GM23338 (cell line): ENCODE results near the gene FCN3. TPM values are rescaled to one million over a fixed set of nuclear protein-coding genes. Genes with fewer than 3 reads are reported as not detected.

ENCODE experiments used
- ATAC-seq: fragments of 200-7000 bp; cut with Tn5 transposase; 3 replicates; pipeline ENCODE4 v1.9.1; 2020
- DNase-seq: peaks from one replicate; pipeline ENCODE4 v3.0.0-alpha.2; 2015; ENCODE audit warnings: low spot score
- H2AFZ ChIP-seq: fragments of 200-600 bp; sonication (generic); 2 replicates; pipeline ENCODE4 v1.8.0; 2016; ENCODE audit warnings: antibody characterized with exemption, mild to moderate bottlenecking, moderate library complexity
- H3F3A ChIP-seq: fragments of 200-600 bp; sonication (generic); replicated peaks from 2 replicates; pipeline ENCODE4 v1.8.0; 2017; ENCODE audit warnings: antibody characterized with exemption, mixed run types, low read depth
- H3K27ac ChIP-seq: fragments of 200-600 bp; sonication (generic); 2 replicates; pipeline ENCODE4 v1.6.1; 2016; ENCODE audit warnings: low read depth
- H3K27me3 ChIP-seq: fragments of 200-600 bp; sonication (generic); 2 replicates; pipeline ENCODE4 v1.8.0; 2016; ENCODE audit warnings: mild to moderate bottlenecking, mixed run types, moderate library complexity; ENCODE audit not compliant: insufficient read depth
- H3K36me3 ChIP-seq: fragments of 200-600 bp; sonication (generic); 2 replicates; pipeline ENCODE4 v1.8.0; 2016; ENCODE audit warnings: mild to moderate bottlenecking; ENCODE audit not compliant: insufficient read depth
- H3K4me1 ChIP-seq: fragments of 200-600 bp; sonication (generic); 2 replicates; pipeline ENCODE4 v1.8.0; 2016; ENCODE audit warnings: mild to moderate bottlenecking, moderate library complexity; ENCODE audit not compliant: insufficient read depth
- H3K4me2 ChIP-seq: fragments of 200-600 bp; sonication (generic); 2 replicates; pipeline ENCODE4 v1.7.1; 2017; ENCODE audit warnings: mixed run types
- H3K4me3 ChIP-seq: fragments of 200-600 bp; sonication (generic); 2 replicates; pipeline ENCODE4 v1.6.1; 2016; ENCODE audit warnings: mixed run types
- H3K79me2 ChIP-seq: fragments of 200-600 bp; sonication (generic); replicated peaks from 2 replicates; pipeline ENCODE4 v1.8.0; 2017; ENCODE audit warnings: mild to moderate bottlenecking; ENCODE audit not compliant: insufficient read depth
- H3K9me2 ChIP-seq: fragments of 200-600 bp; sonication (generic); 2 replicates; pipeline ENCODE4 v1.8.0; 2017; ENCODE audit not compliant: insufficient read depth
- H4K20me1 ChIP-seq: fragments of 200-600 bp; sonication (generic); replicated peaks from 2 replicates; pipeline ENCODE4 v1.8.0; 2017; ENCODE audit warnings: mild to moderate bottlenecking; ENCODE audit not compliant: insufficient read depth
- H3K27ac Mint-ChIP-seq: 2 replicates; pipeline ENCODE4 v1.8.0; 2020; ENCODE audit warnings: inconsistent platforms, mild to moderate bottlenecking, moderate library complexity, mixed read lengths
- H3K27me3 Mint-ChIP-seq: 3 replicates; pipeline ENCODE4 v1.8.0; 2022; ENCODE audit warnings: low read depth, mild to moderate bottlenecking, moderate library complexity, mixed read lengths, inconsistent platforms; ENCODE audit not compliant: insufficient read depth, poor library complexity
- H3K36me3 Mint-ChIP-seq: 3 replicates; pipeline ENCODE4 v1.8.0; 2021; ENCODE audit warnings: low read depth, mild to moderate bottlenecking, inconsistent platforms, moderate library complexity, mixed read lengths
- H3K4me1 Mint-ChIP-seq: 3 replicates; pipeline ENCODE4 v1.8.0; 2020; ENCODE audit warnings: mild to moderate bottlenecking, inconsistent platforms, mixed read lengths
- H3K4me3 Mint-ChIP-seq: 3 replicates; pipeline ENCODE4 v1.8.0; 2021; ENCODE audit warnings: moderate library complexity, mild to moderate bottlenecking, inconsistent platforms, mixed read lengths
- H3K9me3 Mint-ChIP-seq: 3 replicates; pipeline ENCODE4 v1.8.0; 2020; ENCODE audit warnings: moderate library complexity, mild to moderate bottlenecking, inconsistent platforms, mixed read lengths
- CREB1 ChIP-seq: fragments of 250-450 bp; sonication (Bioruptor Pico); IDR thresholded peaks from 2 replicates; pipeline ENCODE4 v1.5.0; 2020; ENCODE audit warnings: low read depth, mild to moderate bottlenecking, moderate library complexity
- CTCF ChIP-seq, 2 experiments: fragments of 200-600 bp in 1 of 2; sonication (generic) in 1 of 2; conservative IDR thresholded peaks; 2 replicates each; pipeline versions ENCODE4 v1.5.1 to v1.6.1; 2016 to 2017; ENCODE audit warnings: antibody characterized with exemption in 2 of 2, low read depth in 2 of 2, mild to moderate bottlenecking in 2 of 2, moderate library complexity in 1 of 2
- ETS1 ChIP-seq: IDR thresholded peaks from 2 replicates; pipeline ENCODE4 v1.6.1; 2016; ENCODE audit warnings: antibody characterized with exemption
- EZH2 ChIP-seq: fragments of 200-600 bp; sonication (generic); IDR thresholded peaks from one replicate; pipeline ENCODE4 v1.8.0; 2017; ENCODE audit warnings: antibody characterized with exemption, mild to moderate bottlenecking, low read depth; ENCODE audit not compliant: unreplicated experiment
- EZH2phosphoT487 ChIP-seq: fragments of 200-600 bp; sonication (generic); IDR thresholded peaks from one replicate; pipeline ENCODE4 v1.8.1; 2018; ENCODE audit warnings: antibody characterized with exemption; ENCODE audit not compliant: unreplicated experiment
- JUNB ChIP-seq: IDR thresholded peaks from one replicate; pipeline ENCODE4 v1.6.1; 2016; ENCODE audit warnings: antibody characterized with exemption; ENCODE audit not compliant: unreplicated experiment
- NANOG ChIP-seq: IDR thresholded peaks from 2 replicates; pipeline ENCODE4 v1.6.1; 2016; ENCODE audit warnings: antibody characterized with exemption, borderline replicate concordance
- POLR2AphosphoS5 ChIP-seq: IDR thresholded peaks from 2 replicates; pipeline ENCODE4 v1.6.1; 2016; ENCODE audit warnings: antibody characterized with exemption, low read depth
- REST ChIP-seq: IDR thresholded peaks from one replicate; pipeline ENCODE4 v1.6.1; 2018; ENCODE audit warnings: antibody characterized with exemption; ENCODE audit not compliant: unreplicated experiment
- STAT1 ChIP-seq: IDR thresholded peaks from one replicate; pipeline ENCODE4 v1.6.1; 2016; ENCODE audit warnings: antibody characterized with exemption; ENCODE audit not compliant: unreplicated experiment
- ZNF114 ChIP-seq: fragments of 250-450 bp; sonication (Bioruptor Pico); IDR thresholded peaks from 2 replicates; pipeline ENCODE4 v1.5.0; 2020; ENCODE audit warnings: mild to moderate bottlenecking, moderate library complexity
- ZNF331 ChIP-seq: fragments of 250-450 bp; sonication (Bioruptor Pico); IDR thresholded peaks from 2 replicates; pipeline ENCODE4 v1.5.0; 2020; ENCODE audit warnings: low read depth, mild to moderate bottlenecking, moderate library complexity
- ZNF462 ChIP-seq: fragments of 250-450 bp; sonication (Bioruptor Pico); IDR thresholded peaks from 2 replicates; pipeline ENCODE4 v1.5.0; 2020; ENCODE audit warnings: mild to moderate bottlenecking, moderate library complexity
- polyA plus RNA-seq: library from polyadenylated mRNA; unstranded; fragments of >200 nt; fragmentation: Nextera tagmentation; extraction: Ambion mirVana; gene quantifications from 2 replicates; pipeline ENCODE4 v1.2.1, GENCODE V29; 2016
- total RNA-seq: library from RNA; depleted of rRNA; stranded (reverse); fragments of >200 nt; shearing (Covaris generic); gene quantifications from 2 replicates; pipeline ENCODE4 v1.2.3, GENCODE V29; 2014

Gene FCN3
- total and polyA plus RNA-seq, 2 experiments from 2014 or later = 0.49 TPM; not detected in 1

- peaks cover 11% of the 10 kb centered on the region; the same call in 1 of the 2 replicates for H3F3A ChIP-seq
- H3K4me3 ChIP-seq = no peak overlapping the region
- Mint-ChIP-seq H3K27ac (peak overlapping the region; percentile 75; the same call in 1 of the 2 replicates), H3K9me3 (no peaks in the 10 kb centered on the region), H3K4me1 (peaks cover 45% of the 10 kb centered on the region), H3K27me3 (peaks cover 27% of the 10 kb centered on the region), H3K4me3 (no peak overlapping the region), H3K36me3 (peaks cover 5% of the 10 kb centered on the region; the same call in 1 of the 3 replicates)
- H2AFZ ChIP-seq = no peak overlapping the region
- H3K27me3 ChIP-seq = no peaks in the 10 kb centered on the region
- DNase-seq (peak; percentile 72), ATAC-seq (peak; percentile 6)
- H3K9me2 ChIP-seq = no peaks in the 10 kb centered on the region
- H4K20me1 ChIP-seq = no peaks in the 10 kb centered on the region
- TF ChIP-seq EZH2 (no peak), POLR2AphosphoS5 (no peak), ZNF114 (no peak), REST (no peak), NANOG (no peak), CTCF (conservative IDR thresholded peaks at IDR 0.05; ENCODE audit: low read depth in 2 of 2) (no peak), JUNB (no peak), STAT1 (no peak), ZNF462 (CRISPR knock-in tag) (no peak), CREB1 (CRISPR knock-in tag) (no peak), EZH2phosphoT487 (no peak), ZNF331 (CRISPR knock-in tag) (no peak), ETS1 (no peak)
- peaks cover 26% of the 10 kb centered on the region for H3K4me1 ChIP-seq
- no peaks in the 10 kb centered on the region for H3K79me2 ChIP-seq
- H3K4me2 ChIP-seq = peak overlapping the region; percentile 20; the same call in 1 of the 2 replicates
- H3K27ac ChIP-seq = no peak overlapping the region
- H3K36me3 ChIP-seq = no peaks in the 10 kb centered on the region
Measured at GRCh38 chr1:27397749-27398148, 23.1 kb upstream of the FCN3 start.
